ENCODE data around the gene DTNB. TPM values are rescaled to one million over a fixed set of nuclear protein-coding genes. Genes with fewer than 3 reads are reported as not detected.

The DTNB gene
- total RNA-seq, 1 experiment from 2014 or later: 19.6 TPM

- ChIA-PET CTCF (no interaction called here), POLR2A (ENCODE audit: low non-redundant PET) (no interaction called here)
- Histone ChIP-seq H3K4me3 (ENCODE audit: low read depth, low read length, poor library complexity, severe bottlenecking) (no peak overlapping the region), H3K9me3 (ENCODE audit: low read depth, low read length, poor library complexity, severe bottlenecking) (no peaks in the 10 kb centered on the region), H3K4me1 (ENCODE audit: insufficient read depth, low read length, poor library complexity, severe bottlenecking) (peaks cover 5% of the 10 kb centered on the region), H3K36me3 (ENCODE audit: insufficient read depth, low read length, poor library complexity, severe bottlenecking) (no peaks in the 10 kb centered on the region), H3K27ac (ENCODE audit: low read depth, low read length, poor library complexity, severe bottlenecking) (no peak overlapping the region), H3K27me3 (replicated peaks; ENCODE audit: insufficient read depth, low read depth, low read length, poor library complexity) (no peaks in the 10 kb centered on the region)
- no peak for DNase-seq (ENCODE audit: low spot score)
- no peak for TF ChIP-seq EZH2 (IDR thresholded peaks at IDR 0.05; ENCODE audit: borderline replicate concordance, low read depth, low read length, poor library complexity, severe bottlenecking)
- no peak for TF ChIP-seq CTCF (conservative IDR thresholded peaks at IDR 0.05; ENCODE audit: low read depth, low read length)
- intact Hi-C loops (cut with micrococcal nuclease; ENCODE audit: unreplicated experiment): no loop called here
- no TSS peak for BruUV-seq (replicated peaks)
These were observed 224.6 kb downstream of the DTNB start for GRCh38 chr2:25448808-25449207.

DNA sequence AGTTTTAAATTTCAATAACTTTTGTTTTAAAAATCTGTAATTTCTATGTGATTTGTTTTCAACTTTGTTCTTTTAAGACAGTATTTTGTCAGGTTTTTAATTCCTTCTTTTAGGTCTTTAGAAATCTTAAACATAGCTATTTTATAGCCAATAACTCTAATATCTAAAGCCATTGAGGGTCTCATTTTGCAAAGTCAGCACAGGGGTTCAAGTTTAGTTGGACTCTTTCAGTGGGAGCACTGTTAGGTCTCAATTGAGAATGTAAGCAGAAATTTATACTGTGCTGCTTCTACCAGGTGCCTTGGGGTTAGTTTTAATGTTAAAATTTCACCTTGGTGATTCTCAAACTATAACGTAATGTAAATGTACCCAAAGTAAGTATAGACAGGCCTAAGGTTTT, 226.4 kb downstream of the DTNB start:
- no peak overlapping the region for H3K27ac ChIP-seq (ENCODE audit: low read depth, low read length, poor library complexity, severe bottlenecking)
- H3K27me3 ChIP-seq (replicated peaks; ENCODE audit: insufficient read depth, low read depth, low read length, poor library complexity): no peaks in the 10 kb centered on the region
- POLR2A ChIA-PET (ENCODE audit: low non-redundant PET): no interaction called here
- CTCF ChIA-PET: no interaction called here
- H3K4me3 ChIP-seq (ENCODE audit: low read depth, low read length, poor library complexity, severe bottlenecking): no peak overlapping the region
- intact Hi-C loops (cut with micrococcal nuclease; ENCODE audit: unreplicated experiment): no loop called here
- TF ChIP-seq CTCF (conservative IDR thresholded peaks at IDR 0.05; ENCODE audit: low read depth, low read length): no peak
- no peak for TF ChIP-seq EZH2 (IDR thresholded peaks at IDR 0.05; ENCODE audit: borderline replicate concordance, low read depth, low read length, poor library complexity, severe bottlenecking)
- H3K4me1 ChIP-seq (ENCODE audit: insufficient read depth, low read length, poor library complexity, severe bottlenecking): peaks cover 5% of the 10 kb centered on the region
- no peaks in the 10 kb centered on the region for H3K36me3 ChIP-seq (ENCODE audit: insufficient read depth, low read length, poor library complexity, severe bottlenecking)
- H3K9me3 ChIP-seq (ENCODE audit: low read depth, low read length, poor library complexity, severe bottlenecking): no peaks in the 10 kb centered on the region
- DNase-seq (ENCODE audit: low spot score): no peak
- BruUV-seq (replicated peaks): no TSS peak

GRCh38 chr2:25446122-25446521, 227.3 kb downstream of the DTNB start:
- POLR2A ChIA-PET (ENCODE audit: low non-redundant PET): no interaction called here
- no TSS peak for BruUV-seq (replicated peaks)
- no peaks in the 10 kb centered on the region for H3K36me3 ChIP-seq (ENCODE audit: insufficient read depth, low read length, poor library complexity, severe bottlenecking)

More at GRCh38 chr2:25446122-25446521, 227.3 kb downstream of the DTNB start:
- DNase-seq (ENCODE audit: low spot score): no peak
- Histone ChIP-seq H3K27me3 (replicated peaks; ENCODE audit: insufficient read depth, low read depth, low read length, poor library complexity) (no peaks in the 10 kb centered on the region), H3K27ac (ENCODE audit: low read depth, low read length, poor library complexity, severe bottlenecking) (no peak overlapping the region), H3K4me3 (ENCODE audit: low read depth, low read length, poor library complexity, severe bottlenecking) (no peak overlapping the region), H3K4me1 (ENCODE audit: insufficient read depth, low read length, poor library complexity, severe bottlenecking) (peaks cover 5% of the 10 kb centered on the region), H3K9me3 (ENCODE audit: low read depth, low read length, poor library complexity, severe bottlenecking) (no peaks in the 10 kb centered on the region)
- TF ChIP-seq CTCF (conservative IDR thresholded peaks at IDR 0.05; ENCODE audit: low read depth, low read length) (no peak), EZH2 (IDR thresholded peaks at IDR 0.05; ENCODE audit: borderline replicate concordance, low read depth, low read length, poor library complexity, severe bottlenecking) (no peak)
- CTCF ChIA-PET: no interaction called here
- intact Hi-C loops (cut with micrococcal nuclease; ENCODE audit: unreplicated experiment): no loop called here

Data from A673 (cell line).